Measurements from ENCODE around the gene WBP1L. TPM values are rescaled to one million over a fixed set of nuclear protein-coding genes. Genes with fewer than 3 reads are reported as not detected.

The WBP1L gene
- total RNA-seq, 2 donors from 2014 or later = 136 to 168 TPM

GRCh38 chr10:102801496-102801895 lies 57.7 kb downstream of the WBP1L start:
- no peaks in the 10 kb centered on the region for H3K36me3 ChIP-seq
- H3K9me3 ChIP-seq = no peaks in the 10 kb centered on the region
- H3K4me3 ChIP-seq = no peak overlapping the region
- no peaks in the 10 kb centered on the region for H3K27me3 ChIP-seq (replicated peaks; ENCODE audit: insufficient read depth)
- H3K27ac ChIP-seq = peak overlapping the region; percentile 85 to 86
- DNase-seq (ENCODE audit: low spot score) = no peak
- intact Hi-C loops (cut with DNase I) = loop anchor here (5.0 kb wide), 1 partner anchor 59 kb away; the partner anchor contains the start of gene WBP1L
- peaks cover 26% of the 10 kb centered on the region for H3K4me1 ChIP-seq (replicated peaks)
- no peak for TF ChIP-seq CTCF (IDR thresholded peaks at IDR 0.05)
- TF ChIP-seq POLR2AphosphoS5 (IDR thresholded peaks at IDR 0.05) = no peak
- TF ChIP-seq POLR2A (IDR thresholded peaks at IDR 0.05) = no peak
- WGBS = 38% methylated on average over 2 of the region's 2 CpGs

GRCh38 chr10:102801978-102802377 lies 58.2 kb downstream of the WBP1L start:
- intact Hi-C loops (cut with DNase I) = loop anchor here (5.0 kb wide), 1 partner anchor 60 kb away; the partner anchor contains the start of gene WBP1L
- Histone ChIP-seq H3K27me3 (replicated peaks; ENCODE audit: insufficient read depth) (no peaks in the 10 kb centered on the region), H3K4me3 (no peak overlapping the region), H3K9me3 (no peaks in the 10 kb centered on the region), H3K36me3 (no peaks in the 10 kb centered on the region), H3K27ac (peak overlapping the region; percentile 53 to 86), H3K4me1 (replicated peaks) (peaks cover 22% of the 10 kb centered on the region)
- TF ChIP-seq CTCF (IDR thresholded peaks at IDR 0.05) = no peak
- TF ChIP-seq POLR2AphosphoS5 (IDR thresholded peaks at IDR 0.05) = no peak
- no peak for TF ChIP-seq POLR2A (IDR thresholded peaks at IDR 0.05)
- 51% methylated on average over 3 of the region's 3 CpGs for WGBS
- no peak for DNase-seq (ENCODE audit: low spot score)

DNA sequence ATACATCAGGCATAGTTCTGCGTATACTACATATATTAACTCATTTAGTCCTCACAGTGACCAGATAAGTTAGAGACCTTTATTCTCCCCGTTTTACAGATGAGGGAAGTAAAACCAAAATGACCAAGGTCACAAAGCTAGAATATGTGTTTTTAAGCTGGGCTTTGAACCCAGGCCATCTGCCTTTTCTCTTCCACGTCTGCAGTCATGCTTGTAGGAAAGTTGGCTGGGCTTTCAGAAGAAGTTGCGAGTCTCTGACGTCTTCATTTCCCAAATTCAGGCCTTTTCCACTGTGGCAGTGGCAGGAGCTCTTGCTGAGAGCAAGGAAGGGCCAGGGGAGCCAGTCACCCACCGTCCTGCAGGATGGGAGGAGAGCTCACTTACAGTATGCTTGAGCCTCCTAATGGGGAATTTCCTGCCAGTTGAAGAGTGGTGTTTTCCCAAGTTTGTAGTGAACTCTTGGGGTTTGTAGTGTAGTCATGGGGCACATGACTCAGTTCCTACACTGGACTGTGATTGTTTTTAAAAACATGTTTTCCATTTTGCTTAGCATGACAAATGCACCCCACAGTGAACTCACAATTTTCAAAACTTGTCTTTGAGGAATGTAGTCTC lies 59.3 kb downstream of the WBP1L start:
- Histone ChIP-seq H3K4me3 (no peak overlapping the region), H3K36me3 (no peaks in the 10 kb centered on the region), H3K9me3 (no peaks in the 10 kb centered on the region), H3K27ac (peak overlapping the region; percentile 53 to 86), H3K27me3 (replicated peaks; ENCODE audit: insufficient read depth) (no peaks in the 10 kb centered on the region), H3K4me1 (replicated peaks) (peaks cover 22% of the 10 kb centered on the region)
- no peak for DNase-seq (ENCODE audit: low spot score)
- intact Hi-C loops (cut with DNase I) = loop anchor here (5.0 kb wide), 1 partner anchor 61 kb away; the partner anchor contains the start of gene WBP1L
- WGBS = 73% methylated on average over 6 of the region's 6 CpGs
- TF ChIP-seq POLR2AphosphoS5 (IDR thresholded peaks at IDR 0.05) = no peak
- no peak for TF ChIP-seq CTCF (IDR thresholded peaks at IDR 0.05)
- TF ChIP-seq POLR2A (IDR thresholded peaks at IDR 0.05) = no peak

DNA sequence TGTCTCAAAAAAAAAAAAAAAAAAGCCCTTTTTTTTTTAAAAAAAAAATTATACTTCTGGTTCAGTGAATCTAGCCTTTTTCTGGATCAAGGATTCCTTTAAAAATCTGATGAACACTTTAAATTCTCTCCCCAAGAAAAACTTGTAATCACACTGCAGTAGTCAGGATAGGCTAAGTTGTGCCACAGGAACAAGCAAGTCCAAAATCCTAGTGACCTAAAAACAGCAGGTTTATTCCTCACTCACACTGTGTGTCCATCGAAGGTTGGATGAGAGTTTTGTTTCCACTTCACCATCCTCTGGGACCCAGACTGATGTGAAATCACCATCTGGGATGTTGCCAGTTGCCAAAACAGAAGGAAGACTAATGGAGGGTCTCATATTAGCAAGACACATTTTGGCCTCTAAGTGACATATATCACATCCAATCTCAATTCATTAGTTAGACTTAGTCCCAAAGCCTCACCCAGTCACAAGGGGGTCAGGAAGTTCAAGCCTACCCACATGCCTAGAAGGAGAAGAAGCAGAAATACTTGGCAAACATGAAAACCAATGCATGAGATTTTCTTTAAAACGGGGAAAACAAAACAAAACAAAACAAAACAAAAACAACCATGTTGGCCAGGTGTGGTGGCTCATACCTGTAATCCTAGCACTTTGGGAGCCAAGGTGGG lies 60.8 kb downstream of the WBP1L start:
- intact Hi-C loops (cut with DNase I) = loop anchor here (5.0 kb wide), 1 partner anchor 62 kb away; the partner anchor contains the start of gene WBP1L
- H3K36me3 ChIP-seq = no peaks in the 10 kb centered on the region
- TF ChIP-seq CTCF (IDR thresholded peaks at IDR 0.05) = no peak
- no peak for TF ChIP-seq POLR2A (IDR thresholded peaks at IDR 0.05)
- TF ChIP-seq POLR2AphosphoS5 (IDR thresholded peaks at IDR 0.05) = no peak
- peaks cover 19% of the 10 kb centered on the region for H3K4me1 ChIP-seq (replicated peaks)
- 84% methylated on average over 2 of the region's 2 CpGs for WGBS
- H3K9me3 ChIP-seq = no peaks in the 10 kb centered on the region
- H3K27me3 ChIP-seq (replicated peaks; ENCODE audit: insufficient read depth) = no peaks in the 10 kb centered on the region
- H3K4me3 ChIP-seq = no peak overlapping the region
- no peak for DNase-seq (ENCODE audit: low spot score)
- H3K27ac ChIP-seq = no peak overlapping the region
